IMR-90 (cell line): ENCODE measurements around the gene CATSPER1. TPM values are rescaled to one million over a fixed set of nuclear protein-coding genes. Genes with fewer than 3 reads are reported as not detected.

Experiments used
- ATAC-seq: fragments of 200-7000 bp; cut with Tn5 transposase; 2 replicates; pipeline ENCODE4 v1.9.1; 2020; ENCODE audit warnings: low read depth, mild to moderate bottlenecking, moderate library complexity
- BruUV-seq: library from RNA; stranded (reverse); fragments of 400-500 nt; replicated peaks from 2 replicates; lab custom pipeline; 2021; lab: Mats Ljungman, UMichigan
- CTCF ChIA-PET: fragments of 300-600 bp; formaldehyde crosslinking; extraction: SDS; loops from one replicate; lab custom pipeline; 2021; ENCODE audit warnings: antibody characterized with exemption; lab: Yijun Ruan, JAX
- POLR2A ChIA-PET: fragments of 300-600 bp; sonication (Branson Sonifier 250); formaldehyde crosslinking; loops from one replicate; lab custom pipeline; 2022; ENCODE audit warnings: antibody characterized with exemption; ENCODE audit not compliant: unreplicated experiment; lab: Charles Lee
- DNase-seq: peaks from one replicate; pipeline ENCODE4 v3.0.0; 2013
- H2AFZ ChIP-seq: replicated peaks from 2 replicates; pipeline ENCODE3; 2013; ENCODE audit warnings: low read length, mild to moderate bottlenecking; ENCODE audit not compliant: poor library complexity
- H2AK5ac ChIP-seq: 2 replicates; pipeline ENCODE4 v1.6.1; 2013; ENCODE audit warnings: low read depth, low read length, inconsistent platforms
- H2AK9ac ChIP-seq: replicated peaks from 2 replicates; pipeline ENCODE3; 2013; ENCODE audit warnings: mild to moderate bottlenecking, low read depth, low read length, moderate library complexity; ENCODE audit not compliant: poor library complexity
- H2BK120ac ChIP-seq: 2 replicates; pipeline ENCODE4 v1.6.1; 2013; ENCODE audit warnings: low read depth, low read length, inconsistent platforms
- H2BK15ac ChIP-seq: 3 replicates; pipeline ENCODE4 v1.6.1; 2013; ENCODE audit warnings: low read depth, low read length, inconsistent platforms
- H2BK20ac ChIP-seq: 2 replicates; pipeline ENCODE4 v1.6.1; 2013; ENCODE audit warnings: low read depth, mild to moderate bottlenecking, inconsistent platforms, low read length, moderate library complexity
- H2BK5ac ChIP-seq: 2 replicates; pipeline ENCODE4 v1.6.1; 2013; ENCODE audit warnings: mild to moderate bottlenecking, low read depth, low read length, inconsistent platforms; ENCODE audit not compliant: poor library complexity, severe bottlenecking
- H3K14ac ChIP-seq: replicated peaks from 2 replicates; pipeline ENCODE4 v1.6.1; 2013; ENCODE audit warnings: low read depth, low read length, inconsistent platforms
- H3K18ac ChIP-seq: 2 replicates; pipeline ENCODE4 v1.6.1; 2013; ENCODE audit warnings: low read depth, low read length, control low read depth
- H3K23ac ChIP-seq: 2 replicates; pipeline ENCODE4 v1.6.1; 2013; ENCODE audit warnings: low read depth, low read length, inconsistent platforms
- H3K27ac ChIP-seq: 2 replicates; pipeline ENCODE4 v1.5.1; 2013; ENCODE audit warnings: mild to moderate bottlenecking, control low read depth, low read length; ENCODE audit not compliant: insufficient read depth
- H3K27me3 ChIP-seq: 2 replicates; pipeline ENCODE4 v1.6.1; 2013; ENCODE audit warnings: low read length; ENCODE audit not compliant: control insufficient read depth, insufficient read depth
- H3K36me3 ChIP-seq: 2 replicates; pipeline ENCODE4 v1.6.1; 2013; ENCODE audit warnings: low read length, mixed read lengths; ENCODE audit not compliant: control insufficient read depth, insufficient read depth
- H3K4ac ChIP-seq: 2 replicates; pipeline ENCODE4 v1.6.1; 2013; ENCODE audit warnings: low read depth, low read length, inconsistent platforms
- H3K4me1 ChIP-seq: 2 replicates; pipeline ENCODE4 v1.6.1; 2013; ENCODE audit warnings: low read length, mixed read lengths; ENCODE audit not compliant: control insufficient read depth, insufficient read depth
- H3K4me2 ChIP-seq: 2 replicates; pipeline ENCODE4 v1.6.1; 2013; ENCODE audit warnings: low read depth, mild to moderate bottlenecking, control low read depth, low read length, moderate library complexity
- H3K4me3 ChIP-seq: 2 replicates; pipeline ENCODE4 v1.5.1; 2013; ENCODE audit warnings: low read depth, mild to moderate bottlenecking, control low read depth, low read length, moderate library complexity; ENCODE audit not compliant: insufficient read depth
- H3K56ac ChIP-seq: 2 replicates; pipeline ENCODE4 v1.6.1; 2013; ENCODE audit warnings: low read length, inconsistent platforms; ENCODE audit not compliant: insufficient read depth; ENCODE audit errors: extremely low read depth
- H3K79me1 ChIP-seq, 2 experiments: 2 replicates each; pipeline ENCODE4 v1.6.1; 2013; ENCODE audit warnings: low read length in 2 of 2, inconsistent platforms in 1 of 2, low read depth in 1 of 2
- H3K9ac ChIP-seq: 2 replicates; pipeline ENCODE4 v1.6.1; 2013; ENCODE audit warnings: low read depth, low read length, control low read depth
- H3K9me1 ChIP-seq: 2 replicates; pipeline ENCODE4 v1.6.1; 2013; ENCODE audit warnings: low read length, inconsistent platforms; ENCODE audit not compliant: insufficient read depth
- H3K9me3 ChIP-seq: 2 replicates; pipeline ENCODE4 v1.6.1; 2013; ENCODE audit warnings: low read length; ENCODE audit not compliant: control insufficient read depth, insufficient read depth
- H4K20me1 ChIP-seq: 2 replicates; pipeline ENCODE4 v1.6.1; 2013; ENCODE audit warnings: low read length, inconsistent platforms; ENCODE audit not compliant: insufficient read depth
- H4K5ac ChIP-seq: 2 replicates; pipeline ENCODE4 v1.6.1; 2013; ENCODE audit warnings: mild to moderate bottlenecking, low read depth, low read length, control low read depth
- H4K8ac ChIP-seq, 2 experiments: 2 replicates each; pipeline ENCODE4 v1.6.1; 2013; ENCODE audit warnings: low read depth in 2 of 2, low read length in 2 of 2, control low read depth in 1 of 2, inconsistent platforms in 1 of 2
- H4K91ac ChIP-seq: 2 replicates; pipeline ENCODE4 v1.6.1; 2013; ENCODE audit warnings: low read depth, low read length, inconsistent platforms; ENCODE audit not compliant: insufficient read depth
- BHLHE40 ChIP-seq: fragments of 150-350 bp; IDR thresholded peaks from 2 replicates; pipeline ENCODE4 v1.6.1; 2016; ENCODE audit warnings: mild to moderate bottlenecking, low read depth, low read length
- CEBPB ChIP-seq: IDR thresholded peaks from 2 replicates; pipeline ENCODE4 v1.6.1; 2012; ENCODE audit warnings: low read depth, low read length, improper control_type of control experiment
- FOS ChIP-seq: fragments of 150-350 bp; IDR thresholded peaks from 2 replicates; pipeline ENCODE4 v1.6.1; 2016; ENCODE audit warnings: low read depth, low read length
- MAFK ChIP-seq: IDR thresholded peaks from 2 replicates; pipeline ENCODE4 v1.6.1; 2012; ENCODE audit warnings: low read depth, low read length, improper control_type of control experiment
- MXI1 ChIP-seq: IDR thresholded peaks from 2 replicates; pipeline ENCODE4 v1.6.1; 2012; ENCODE audit warnings: low read depth, mild to moderate bottlenecking, low read length, moderate library complexity, borderline replicate concordance
- POLR2A ChIP-seq: IDR thresholded peaks from 2 replicates; pipeline ENCODE4 v1.6.1; 2012; ENCODE audit warnings: mild to moderate bottlenecking, low read depth, low read length
- RAD21 ChIP-seq: IDR thresholded peaks from 2 replicates; pipeline ENCODE4 v1.6.1; 2012; ENCODE audit warnings: low read length, improper control_type of control experiment
- RCOR1 ChIP-seq: IDR thresholded peaks from 2 replicates; pipeline ENCODE4 v1.6.1; 2012; ENCODE audit warnings: mild to moderate bottlenecking, low read length, improper control_type of control experiment; ENCODE audit not compliant: insufficient replicate concordance
- RFX5 ChIP-seq: IDR thresholded peaks from 2 replicates; pipeline ENCODE4 v1.8.0; 2012; ENCODE audit warnings: low read depth, mild to moderate bottlenecking, low read length, moderate library complexity
- SMC3 ChIP-seq: fragments of 150-350 bp; IDR thresholded peaks from 2 replicates; pipeline ENCODE4 v1.6.1; 2016; ENCODE audit warnings: low read depth, mild to moderate bottlenecking, antibody characterized with exemption, low read length, moderate library complexity
- WGBS, 2 experiments: methylation state at CpG; one replicate each; pipeline versions ENCODE4 v1.1.5 to v1.1.7; 2013; ENCODE audit warnings: missing lambda C conversion rate in 2 of 2; ENCODE audit not compliant: insufficient read length in 1 of 2; ENCODE audit errors: extremely low coverage in 2 of 2; 5-methylcytosine and 5-hydroxymethylcytosine counted together
- dilution Hi-C: fragments of 300-500 bp; cut with HindIII; formaldehyde crosslinking; loops from one replicate; pipeline ENCODE4 v1.14.3; 2018; ENCODE audit warnings: low sequenced_read_pairs; ENCODE audit not compliant: unreplicated experiment
- in situ Hi-C: fragments of 300-500 bp; cut with MboI; formaldehyde crosslinking; loops from 3 replicates; pipeline ENCODE4 v1.14.3; 2019; ENCODE audit warnings: low sequenced_read_pairs, inconsistent platforms, mixed read lengths
- intact Hi-C: fragments of 100-400 bp; cut with micrococcal nuclease; formaldehyde crosslinking; loops from 2 replicates; pipeline ENCODE4 v1.10.0; 2022
- polyA plus RNA-seq, 3 experiments: library from polyadenylated mRNA; depleted of rRNA; stranded (reverse); fragments of >200 nt; gene quantifications; 2 replicates each; pipeline ENCODE4 v1.2.3, GENCODE V29; 2012; ENCODE audit warnings: low replicate concordance in 1 of 3
- total RNA-seq: library from RNA; depleted of rRNA; stranded (reverse); fragments of >200 nt; gene quantifications from 2 replicates; pipeline ENCODE4 v1.2.3, GENCODE V29; 2012
- TF ChIP-seq, protein P1 (sequence below): fragments of 150-350 bp; IDR thresholded peaks from 2 replicates; pipeline ENCODE4 v1.6.1; 2016; ENCODE audit warnings: low read depth, mild to moderate bottlenecking, low read length, moderate library complexity, borderline replicate concordance
- TF ChIP-seq, protein P2 (sequence below): conservative IDR thresholded peaks from 2 replicates; pipeline ENCODE4 v1.5.1; 2012; ENCODE audit warnings: mild to moderate bottlenecking, low read depth, low read length, improper control_type of control experiment
- TF ChIP-seq, protein P3 (sequence below): fragments of 150-350 bp; IDR thresholded peaks from 2 replicates; pipeline ENCODE4 v1.6.1; 2017; ENCODE audit warnings: mild to moderate bottlenecking, antibody characterized with exemption, low read length, low read depth

Gene CATSPER1
- total and polyA plus RNA-seq, 2 of the 4 experiments (the other 2 are of a cell fraction) = 0.18 to 0.91 TPM

DNA sequence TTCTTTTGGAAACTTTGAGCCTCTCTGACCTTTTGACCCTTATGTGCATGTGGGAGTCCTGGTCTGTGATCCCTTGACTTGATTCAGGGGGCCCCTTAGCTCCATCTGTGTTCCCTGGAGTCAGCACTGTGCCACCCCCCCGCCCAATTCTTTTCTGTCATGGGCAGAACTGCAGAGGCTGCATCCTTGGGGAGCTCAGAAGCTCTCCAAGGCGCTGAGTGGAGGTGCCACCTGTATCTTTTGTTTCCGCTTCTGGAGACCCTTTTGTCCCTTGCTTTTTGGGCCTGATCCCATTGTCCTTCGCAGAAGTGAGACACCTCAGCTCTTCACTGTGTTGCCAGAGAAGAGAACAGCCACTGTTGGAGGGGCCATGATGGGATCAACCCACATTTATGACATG lies 41.4 kb upstream of the CATSPER1 start:
- no peak overlapping the region for H2AFZ ChIP-seq
- intact Hi-C loops = no loop called here
- ChIA-PET CTCF (interaction anchor here (1.0 to 2.5 kb wide), 2 partner anchors 16 to 21 kb away, joined by 3 to 11 read pairs; partner anchors contain the start of gene SF3B2), POLR2A (no interaction called here)
- peaks cover 12% of the 10 kb centered on the region for H3K9me1 ChIP-seq
- no peak overlapping the region for H2AK5ac ChIP-seq
- no peak overlapping the region for H4K91ac ChIP-seq
- DNase-seq (no peak), ATAC-seq (no peak)
- no peak overlapping the region for H3K4me3 ChIP-seq
- H3K18ac ChIP-seq = no peak overlapping the region
- H3K23ac ChIP-seq = peak overlapping the region; percentile 7; the same call in 1 of the 2 replicates
- H3K79me1 ChIP-seq = peaks cover 25 to 60% of the 10 kb centered on the region in 2 experiments
- H3K4ac ChIP-seq = no peak overlapping the region
- no peaks in the 10 kb centered on the region for H3K9me3 ChIP-seq
- H2BK5ac ChIP-seq = no peak overlapping the region
- H3K27ac ChIP-seq = no peak overlapping the region
- no TSS peak for BruUV-seq
- 90% methylated on average over 2 of the region's 4 CpGs; no CpG with 5 or more reads in 1 of the 2 experiments for WGBS, 2 experiments
- H4K8ac ChIP-seq = no peak overlapping the region
- dilution Hi-C loops = no loop called here
- H2BK20ac ChIP-seq = no peak overlapping the region
- H2BK15ac ChIP-seq = no peak overlapping the region
- TF ChIP-seq CEBPB = no peak
- TF ChIP-seq RFX5 = no peak
- TF ChIP-seq, protein P1, sequence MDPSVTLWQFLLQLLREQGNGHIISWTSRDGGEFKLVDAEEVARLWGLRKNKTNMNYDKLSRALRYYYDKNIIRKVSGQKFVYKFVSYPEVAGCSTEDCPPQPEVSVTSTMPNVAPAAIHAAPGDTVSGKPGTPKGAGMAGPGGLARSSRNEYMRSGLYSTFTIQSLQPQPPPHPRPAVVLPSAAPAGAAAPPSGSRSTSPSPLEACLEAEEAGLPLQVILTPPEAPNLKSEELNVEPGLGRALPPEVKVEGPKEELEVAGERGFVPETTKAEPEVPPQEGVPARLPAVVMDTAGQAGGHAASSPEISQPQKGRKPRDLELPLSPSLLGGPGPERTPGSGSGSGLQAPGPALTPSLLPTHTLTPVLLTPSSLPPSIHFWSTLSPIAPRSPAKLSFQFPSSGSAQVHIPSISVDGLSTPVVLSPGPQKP = no peak
- TF ChIP-seq POLR2A = no peak
- no peak for TF ChIP-seq MAFK
- TF ChIP-seq, protein P2, sequence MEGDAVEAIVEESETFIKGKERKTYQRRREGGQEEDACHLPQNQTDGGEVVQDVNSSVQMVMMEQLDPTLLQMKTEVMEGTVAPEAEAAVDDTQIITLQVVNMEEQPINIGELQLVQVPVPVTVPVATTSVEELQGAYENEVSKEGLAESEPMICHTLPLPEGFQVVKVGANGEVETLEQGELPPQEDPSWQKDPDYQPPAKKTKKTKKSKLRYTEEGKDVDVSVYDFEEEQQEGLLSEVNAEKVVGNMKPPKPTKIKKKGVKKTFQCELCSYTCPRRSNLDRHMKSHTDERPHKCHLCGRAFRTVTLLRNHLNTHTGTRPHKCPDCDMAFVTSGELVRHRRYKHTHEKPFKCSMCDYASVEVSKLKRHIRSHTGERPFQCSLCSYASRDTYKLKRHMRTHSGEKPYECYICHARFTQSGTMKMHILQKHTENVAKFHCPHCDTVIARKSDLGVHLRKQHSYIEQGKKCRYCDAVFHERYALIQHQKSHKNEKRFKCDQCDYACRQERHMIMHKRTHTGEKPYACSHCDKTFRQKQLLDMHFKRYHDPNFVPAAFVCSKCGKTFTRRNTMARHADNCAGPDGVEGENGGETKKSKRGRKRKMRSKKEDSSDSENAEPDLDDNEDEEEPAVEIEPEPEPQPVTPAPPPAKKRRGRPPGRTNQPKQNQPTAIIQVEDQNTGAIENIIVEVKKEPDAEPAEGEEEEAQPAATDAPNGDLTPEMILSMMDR = no peak
- TF ChIP-seq BHLHE40 = no peak
- no peak for TF ChIP-seq SMC3
- TF ChIP-seq MXI1 = no peak
- no peak for TF ChIP-seq FOS
- no peak for TF ChIP-seq RCOR1
- no peak for TF ChIP-seq RAD21
- TF ChIP-seq, protein P3, sequence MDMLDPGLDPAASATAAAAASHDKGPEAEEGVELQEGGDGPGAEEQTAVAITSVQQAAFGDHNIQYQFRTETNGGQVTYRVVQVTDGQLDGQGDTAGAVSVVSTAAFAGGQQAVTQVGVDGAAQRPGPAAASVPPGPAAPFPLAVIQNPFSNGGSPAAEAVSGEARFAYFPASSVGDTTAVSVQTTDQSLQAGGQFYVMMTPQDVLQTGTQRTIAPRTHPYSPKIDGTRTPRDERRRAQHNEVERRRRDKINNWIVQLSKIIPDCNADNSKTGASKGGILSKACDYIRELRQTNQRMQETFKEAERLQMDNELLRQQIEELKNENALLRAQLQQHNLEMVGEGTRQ = no peak
- in situ Hi-C loops = no loop called here
- H3K56ac ChIP-seq = no peak overlapping the region
- no peak overlapping the region for H3K4me2 ChIP-seq
- H3K36me3 ChIP-seq = peaks cover 50% of the 10 kb centered on the region
- H2BK120ac ChIP-seq = no peak overlapping the region
- H3K9ac ChIP-seq = no peak overlapping the region
- H4K20me1 ChIP-seq = peaks cover 27% of the 10 kb centered on the region
- no peak overlapping the region for H3K14ac ChIP-seq
- H3K4me1 ChIP-seq = peaks cover 12% of the 10 kb centered on the region
- H3K27me3 ChIP-seq = no peaks in the 10 kb centered on the region
- no peak overlapping the region for H4K5ac ChIP-seq
- H2AK9ac ChIP-seq = peak overlapping the region; percentile 68
